ENCODE measurements around the gene APOL6.

The APOL6 gene

DNA sequence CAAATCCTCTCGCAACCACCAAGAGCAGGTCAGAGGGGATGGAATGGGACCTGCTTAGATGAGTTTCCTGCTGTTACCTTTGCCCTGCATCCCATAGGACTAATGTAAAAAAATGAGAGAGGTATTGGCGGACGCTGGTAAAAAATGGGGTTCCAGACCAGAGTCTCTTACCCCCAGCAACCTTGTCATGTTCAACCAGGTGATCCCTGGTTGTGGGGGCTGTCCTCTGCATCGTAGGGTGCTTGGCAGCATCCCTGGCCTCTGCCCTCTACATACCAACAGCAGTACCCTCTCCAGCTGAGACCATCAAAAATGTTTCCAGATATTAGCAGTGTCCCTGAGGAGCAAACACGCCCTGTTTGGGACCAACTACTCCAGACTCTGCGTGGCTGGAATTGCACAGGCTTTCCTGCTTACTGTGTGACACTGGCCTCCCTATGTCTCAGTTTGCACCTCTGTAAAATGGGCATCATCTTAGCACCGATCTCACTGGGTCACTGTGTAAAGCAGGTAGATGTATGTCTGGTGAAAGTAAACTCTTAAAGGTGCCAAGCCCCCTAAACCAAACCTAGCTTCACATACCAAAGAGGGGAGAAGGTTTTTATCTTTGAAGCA lies 1.5 kb downstream of the APOL6 start:
- Histone ChIP-seq H3K27me3 (ENCODE audit: control insufficient read depth in 5 of 5, insufficient read depth in 4 of 5, low read length in 5 of 5) (peaks cover 0 to 4% (median 0%) of the 10 kb centered on the region in 5 donors), H3K9me3 (ENCODE audit: control insufficient read depth in 5 of 5, low read length in 5 of 5) (peaks cover 0 to 4% (median 0%) of the 10 kb centered on the region in 5 donors), H3K4me3 (ENCODE audit: low read depth in 1 of 5, low read length in 5 of 5) (peak overlapping the region; percentile 77 to 99 (median 89)), H3K36me3 (ENCODE audit: control insufficient read depth in 5 of 5, insufficient read depth in 5 of 5, low read length in 5 of 5) (peaks cover 0 to 7% (median 0%) of the 10 kb centered on the region in 5 donors), H3K9ac (ENCODE audit: low read length in 5 of 5) (peak overlapping the region; percentile 90 to 100 (median 97)), H3K4me1 (ENCODE audit: control insufficient read depth in 5 of 5, insufficient read depth in 5 of 5, low read length in 5 of 5) (peaks cover 19 to 60% (median 52%) of the 10 kb centered on the region in 5 donors), H3K27ac (ENCODE audit: low read depth, low read length) (peak overlapping the region; percentile 100)

DNA sequence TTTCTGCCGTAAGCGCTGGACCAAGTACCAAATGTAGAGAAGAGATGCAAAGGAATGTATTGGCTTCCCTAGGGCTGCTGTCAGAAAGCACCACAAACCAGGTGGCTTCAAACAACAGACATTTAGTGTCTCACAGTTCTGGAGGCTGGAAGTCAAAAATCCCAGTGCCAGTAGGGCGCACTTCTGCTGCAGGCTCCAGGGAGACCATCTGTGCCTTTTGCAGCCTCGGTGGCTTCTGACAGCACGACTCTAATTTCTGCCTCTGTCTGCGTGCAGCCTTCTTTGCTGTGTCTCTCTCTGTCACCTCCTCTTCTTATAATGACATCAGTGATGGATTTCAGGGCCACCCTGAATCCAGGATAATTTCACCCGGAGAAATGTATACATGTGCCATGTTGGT lies 2.8 kb downstream of the APOL6 start:
- peaks cover 0 to 4% (median 0%) of the 10 kb centered on the region in 5 donors for H3K9me3 ChIP-seq (ENCODE audit: control insufficient read depth in 5 of 5, low read length in 5 of 5)
- no peak overlapping the region for H3K9ac ChIP-seq (ENCODE audit: low read length in 5 of 5)
- peak overlapping the region; percentile 100 for H3K27ac ChIP-seq (ENCODE audit: low read depth, low read length)
- peaks cover 4 to 13% (median 6%) of the 10 kb centered on the region in 5 donors for H3K36me3 ChIP-seq (ENCODE audit: control insufficient read depth in 5 of 5, insufficient read depth in 5 of 5, low read length in 5 of 5)
- peak overlapping the region; percentile 21 to 97 (median 40) for H3K4me3 ChIP-seq (ENCODE audit: low read depth in 1 of 5, low read length in 5 of 5)
- peaks cover 0 to 4% (median 0%) of the 10 kb centered on the region in 5 donors for H3K27me3 ChIP-seq (ENCODE audit: control insufficient read depth in 5 of 5, insufficient read depth in 4 of 5, low read length in 5 of 5)
- H3K4me1 ChIP-seq (ENCODE audit: control insufficient read depth in 5 of 5, insufficient read depth in 5 of 5, low read length in 5 of 5) = peaks cover 17 to 52% (median 44%) of the 10 kb centered on the region in 5 donors

GRCh38 chr22:35653824-35654223 lies 5.6 kb downstream of the APOL6 start:
- H3K9me3 ChIP-seq (ENCODE audit: control insufficient read depth in 5 of 5, low read length in 5 of 5) = peaks cover 0 to 4% (median 0%) of the 10 kb centered on the region in 5 donors
- no peaks in the 10 kb centered on the region for H3K27me3 ChIP-seq (ENCODE audit: control insufficient read depth in 5 of 5, insufficient read depth in 4 of 5, low read length in 5 of 5)
- no peak overlapping the region for H3K4me3 ChIP-seq (ENCODE audit: low read depth in 1 of 5, low read length in 5 of 5)
- peaks cover 14 to 40% (median 33%) of the 10 kb centered on the region in 5 donors for H3K36me3 ChIP-seq (ENCODE audit: control insufficient read depth in 5 of 5, insufficient read depth in 5 of 5, low read length in 5 of 5)
- H3K9ac ChIP-seq (ENCODE audit: low read length in 5 of 5) = no peak overlapping the region
- peaks cover 5 to 50% (median 27%) of the 10 kb centered on the region in 5 donors for H3K4me1 ChIP-seq (ENCODE audit: control insufficient read depth in 5 of 5, insufficient read depth in 5 of 5, low read length in 5 of 5)
- peak overlapping the region; percentile 3 for H3K27ac ChIP-seq (ENCODE audit: low read depth, low read length)

GRCh38 chr22:35656284-35656752 lies 8.1 kb downstream of the APOL6 start:
- H3K9ac ChIP-seq (ENCODE audit: low read length in 5 of 5) = no peak overlapping the region
- H3K27me3 ChIP-seq (ENCODE audit: control insufficient read depth in 5 of 5, insufficient read depth in 4 of 5, low read length in 5 of 5) = no peaks in the 10 kb centered on the region
- H3K4me1 ChIP-seq (ENCODE audit: control insufficient read depth in 5 of 5, insufficient read depth in 5 of 5, low read length in 5 of 5) = peaks cover 0 to 42% (median 18%) of the 10 kb centered on the region in 5 donors
- peaks cover 21 to 59% (median 48%) of the 10 kb centered on the region in 5 donors for H3K36me3 ChIP-seq (ENCODE audit: control insufficient read depth in 5 of 5, insufficient read depth in 5 of 5, low read length in 5 of 5)
- no peak overlapping the region for H3K4me3 ChIP-seq (ENCODE audit: low read depth in 1 of 5, low read length in 5 of 5)
- no peaks in the 10 kb centered on the region for H3K9me3 ChIP-seq (ENCODE audit: control insufficient read depth in 5 of 5, low read length in 5 of 5)
- H3K27ac ChIP-seq (ENCODE audit: low read depth, low read length) = no peak overlapping the region

DNA sequence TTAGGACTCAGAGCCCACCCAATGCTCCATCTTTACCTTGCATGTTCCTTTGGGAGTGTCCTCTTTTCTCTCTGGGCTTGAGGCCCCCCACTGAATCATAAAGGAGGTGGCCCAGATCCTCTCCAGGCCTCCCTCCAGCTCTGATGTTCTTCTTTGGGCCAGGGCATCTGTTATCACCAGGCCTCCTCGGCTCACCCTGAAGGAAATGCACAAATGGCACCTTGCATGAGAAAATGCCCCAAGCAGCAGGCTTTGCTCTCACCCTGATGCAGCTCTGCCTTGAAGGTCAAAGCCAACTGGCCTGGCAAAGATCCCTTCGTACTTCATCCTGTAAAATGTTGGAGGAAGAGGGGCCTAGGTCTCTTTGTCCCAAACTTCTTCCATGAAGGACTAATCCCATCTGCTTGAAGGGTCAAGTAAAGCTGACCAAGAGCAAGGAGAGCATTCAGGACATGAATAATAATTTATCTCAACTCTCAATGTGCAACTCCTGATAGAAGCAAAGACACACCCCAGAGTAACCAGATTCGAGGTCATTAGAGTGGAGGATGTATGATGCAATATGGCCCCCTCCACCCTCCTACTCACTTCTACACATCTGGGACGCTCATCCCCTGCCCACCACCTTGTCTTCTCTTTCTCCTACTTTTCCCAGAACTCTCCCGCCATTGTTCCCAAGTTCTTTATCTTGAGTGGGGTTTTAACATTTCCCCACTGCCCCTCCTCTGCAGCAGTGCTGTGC lies 9.5 kb downstream of the APOL6 start:
- Histone ChIP-seq H3K9me3 (ENCODE audit: control insufficient read depth in 5 of 5, low read length in 5 of 5) (no peaks in the 10 kb centered on the region), H3K27me3 (ENCODE audit: control insufficient read depth in 5 of 5, insufficient read depth in 4 of 5, low read length in 5 of 5) (no peaks in the 10 kb centered on the region), H3K4me3 (ENCODE audit: low read depth in 1 of 5, low read length in 5 of 5) (no peak overlapping the region), H3K9ac (ENCODE audit: low read length in 5 of 5) (no peak overlapping the region), H3K4me1 (ENCODE audit: control insufficient read depth in 5 of 5, insufficient read depth in 5 of 5, low read length in 5 of 5) (peaks cover 0 to 56% (median 28%) of the 10 kb centered on the region in 5 donors), H3K27ac (ENCODE audit: low read depth, low read length) (no peak overlapping the region), H3K36me3 (ENCODE audit: control insufficient read depth in 5 of 5, insufficient read depth in 5 of 5, low read length in 5 of 5) (peaks cover 33 to 66% (median 54%) of the 10 kb centered on the region in 5 donors)

- H3K9me3 ChIP-seq (ENCODE audit: control insufficient read depth in 5 of 5, low read length in 5 of 5) = peaks cover 0 to 4% (median 0%) of the 10 kb centered on the region in 5 donors
- no peaks in the 10 kb centered on the region for H3K27me3 ChIP-seq (ENCODE audit: control insufficient read depth in 5 of 5, insufficient read depth in 4 of 5, low read length in 5 of 5)
- peak overlapping the region in 2 of 5 donors; percentile 19 to 27 for H3K9ac ChIP-seq (ENCODE audit: low read length in 5 of 5)
- H3K36me3 ChIP-seq (ENCODE audit: control insufficient read depth in 5 of 5, insufficient read depth in 5 of 5, low read length in 5 of 5) = peaks cover 34 to 65% (median 58%) of the 10 kb centered on the region in 5 donors
- no peak overlapping the region for H3K4me3 ChIP-seq (ENCODE audit: low read depth in 1 of 5, low read length in 5 of 5)
- peaks cover 0 to 63% (median 24%) of the 10 kb centered on the region in 5 donors for H3K4me1 ChIP-seq (ENCODE audit: control insufficient read depth in 5 of 5, insufficient read depth in 5 of 5, low read length in 5 of 5)
- peak overlapping the region; percentile 77 for H3K27ac ChIP-seq (ENCODE audit: low read depth, low read length)
Observed at GRCh38 chr22:35660291-35661127, 12.3 kb downstream of the APOL6 start.

- peak overlapping the region in 1 of 5 donors; percentile 30 for H3K9ac ChIP-seq (ENCODE audit: low read length in 5 of 5)
Observed at GRCh38 chr22:35661464-35661863, 13.2 kb downstream of the APOL6 start.

GRCh38 chr22:35662914-35663313 lies 14.7 kb downstream of the APOL6 start:
- Histone ChIP-seq H3K4me1 (ENCODE audit: control insufficient read depth in 5 of 5, insufficient read depth in 5 of 5, low read length in 5 of 5) (peaks cover 0 to 46% (median 21%) of the 10 kb centered on the region in 5 donors), H3K27me3 (ENCODE audit: control insufficient read depth in 5 of 5, insufficient read depth in 4 of 5, low read length in 5 of 5) (no peaks in the 10 kb centered on the region), H3K27ac (ENCODE audit: low read depth, low read length) (peak overlapping the region; percentile 85), H3K9ac (ENCODE audit: low read length in 5 of 5) (peak overlapping the region in 2 of 5 donors; percentile 35 to 64), H3K4me3 (ENCODE audit: low read depth in 1 of 5, low read length in 5 of 5) (no peak overlapping the region), H3K36me3 (ENCODE audit: control insufficient read depth in 5 of 5, insufficient read depth in 5 of 5, low read length in 5 of 5) (peaks cover 30 to 51% (median 46%) of the 10 kb centered on the region in 5 donors), H3K9me3 (ENCODE audit: control insufficient read depth in 5 of 5, low read length in 5 of 5) (peaks cover 0 to 8% (median 0%) of the 10 kb centered on the region in 5 donors)

More at GRCh38 chr22:35661464-35661863, 13.2 kb downstream of the APOL6 start:
- peaks cover 27 to 56% (median 49%) of the 10 kb centered on the region in 5 donors for H3K36me3 ChIP-seq (ENCODE audit: control insufficient read depth in 5 of 5, insufficient read depth in 5 of 5, low read length in 5 of 5)
- H3K4me1 ChIP-seq (ENCODE audit: control insufficient read depth in 5 of 5, insufficient read depth in 5 of 5, low read length in 5 of 5) = peaks cover 0 to 58% (median 21%) of the 10 kb centered on the region in 5 donors
- H3K27ac ChIP-seq (ENCODE audit: low read depth, low read length) = peak overlapping the region; percentile 85
- H3K9me3 ChIP-seq (ENCODE audit: control insufficient read depth in 5 of 5, low read length in 5 of 5) = peaks cover 0 to 5% (median 0%) of the 10 kb centered on the region in 5 donors
- H3K27me3 ChIP-seq (ENCODE audit: control insufficient read depth in 5 of 5, insufficient read depth in 4 of 5, low read length in 5 of 5) = no peaks in the 10 kb centered on the region
- H3K4me3 ChIP-seq (ENCODE audit: low read depth in 1 of 5, low read length in 5 of 5) = no peak overlapping the region

GRCh38 chr22:35663371-35663770 lies 15.1 kb downstream of the APOL6 start:
- H3K27me3 ChIP-seq (ENCODE audit: control insufficient read depth in 5 of 5, insufficient read depth in 4 of 5, low read length in 5 of 5) = no peaks in the 10 kb centered on the region
- peaks cover 0 to 46% (median 21%) of the 10 kb centered on the region in 5 donors for H3K4me1 ChIP-seq (ENCODE audit: control insufficient read depth in 5 of 5, insufficient read depth in 5 of 5, low read length in 5 of 5)
- peaks cover 0 to 8% (median 0%) of the 10 kb centered on the region in 5 donors for H3K9me3 ChIP-seq (ENCODE audit: control insufficient read depth in 5 of 5, low read length in 5 of 5)
- H3K4me3 ChIP-seq (ENCODE audit: low read depth in 1 of 5, low read length in 5 of 5) = peak overlapping the region in 3 of 5 donors; percentile 6 to 33 (median 29)
- peak overlapping the region in 2 of 5 donors; percentile 1 to 64 for H3K9ac ChIP-seq (ENCODE audit: low read length in 5 of 5)
- peak overlapping the region; percentile 85 for H3K27ac ChIP-seq (ENCODE audit: low read depth, low read length)
- peaks cover 26 to 48% (median 42%) of the 10 kb centered on the region in 5 donors for H3K36me3 ChIP-seq (ENCODE audit: control insufficient read depth in 5 of 5, insufficient read depth in 5 of 5, low read length in 5 of 5)

All from subcutaneous abdominal adipose tissue (tissue), 5 donors.